D721Med (cell line): ENCODE data around the gene RCCD1.

ENCODE experiments used
- DNase-seq: peaks from one replicate; pipeline ENCODE4 v3.0.0; 2011; ENCODE audit warnings: low spot score; ENCODE audit not compliant: insufficient read length
- FAIRE-seq: peaks from 2 replicates; lab custom pipeline; 2011; peaks lifted over from hg19 to GRCh38; lab: Jason Lieb, UNC
- TF ChIP-seq, protein P1 (sequence below): IDR thresholded peaks from 2 replicates; pipeline ENCODE4 v1.5.1; 2012; ENCODE audit warnings: mild to moderate bottlenecking, control low read depth; ENCODE audit not compliant: insufficient read depth; ENCODE audit errors: missing control alignments

The RCCD1 gene

DNA sequence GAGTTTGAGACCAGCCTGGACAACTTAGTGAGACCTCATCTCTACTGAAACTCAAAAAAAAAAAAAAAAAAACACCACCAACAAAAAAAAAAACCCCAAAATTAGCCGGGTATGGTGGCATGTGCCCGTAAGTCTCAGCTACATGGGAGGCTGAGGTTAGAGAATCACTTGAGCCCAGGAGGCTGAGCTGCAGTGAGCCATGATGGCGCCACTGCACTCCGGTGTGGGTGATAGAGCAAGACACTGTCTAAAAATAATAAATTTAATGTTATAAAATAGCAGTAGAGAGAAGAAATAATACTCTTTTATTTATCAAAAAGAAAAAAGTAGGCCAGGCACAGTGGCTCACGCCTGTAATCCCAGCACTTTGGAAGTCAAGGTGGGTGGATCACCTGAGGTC lies 17.4 kb downstream of the RCCD1 start:
- DNase-seq (no peak), FAIRE-seq (no peak)
- TF ChIP-seq, protein P1, sequence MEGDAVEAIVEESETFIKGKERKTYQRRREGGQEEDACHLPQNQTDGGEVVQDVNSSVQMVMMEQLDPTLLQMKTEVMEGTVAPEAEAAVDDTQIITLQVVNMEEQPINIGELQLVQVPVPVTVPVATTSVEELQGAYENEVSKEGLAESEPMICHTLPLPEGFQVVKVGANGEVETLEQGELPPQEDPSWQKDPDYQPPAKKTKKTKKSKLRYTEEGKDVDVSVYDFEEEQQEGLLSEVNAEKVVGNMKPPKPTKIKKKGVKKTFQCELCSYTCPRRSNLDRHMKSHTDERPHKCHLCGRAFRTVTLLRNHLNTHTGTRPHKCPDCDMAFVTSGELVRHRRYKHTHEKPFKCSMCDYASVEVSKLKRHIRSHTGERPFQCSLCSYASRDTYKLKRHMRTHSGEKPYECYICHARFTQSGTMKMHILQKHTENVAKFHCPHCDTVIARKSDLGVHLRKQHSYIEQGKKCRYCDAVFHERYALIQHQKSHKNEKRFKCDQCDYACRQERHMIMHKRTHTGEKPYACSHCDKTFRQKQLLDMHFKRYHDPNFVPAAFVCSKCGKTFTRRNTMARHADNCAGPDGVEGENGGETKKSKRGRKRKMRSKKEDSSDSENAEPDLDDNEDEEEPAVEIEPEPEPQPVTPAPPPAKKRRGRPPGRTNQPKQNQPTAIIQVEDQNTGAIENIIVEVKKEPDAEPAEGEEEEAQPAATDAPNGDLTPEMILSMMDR = no peak

DNA sequence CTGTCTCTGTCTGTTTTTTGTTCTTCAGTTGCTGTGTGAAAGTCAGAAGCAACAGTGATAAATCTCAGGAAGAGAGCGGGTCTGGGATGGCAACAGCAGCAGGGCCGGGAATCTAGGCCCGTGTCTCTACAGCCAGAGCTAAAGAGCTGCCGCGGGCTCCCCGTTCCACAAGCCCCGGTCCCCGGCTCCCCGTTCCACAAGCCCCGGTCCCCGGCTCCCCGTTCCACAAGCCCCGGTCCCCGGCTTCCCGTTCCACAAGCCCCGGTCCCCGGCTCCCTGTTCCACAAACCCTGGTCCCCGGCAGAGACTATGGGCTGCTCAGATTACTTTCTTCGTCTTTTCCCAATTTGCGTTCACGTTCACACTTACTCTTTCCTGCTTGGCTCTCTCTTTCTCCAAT lies 19.5 kb downstream of the RCCD1 start:
- TF ChIP-seq, protein P1 = no peak
- FAIRE-seq (no peak), DNase-seq (no peak)

DNA sequence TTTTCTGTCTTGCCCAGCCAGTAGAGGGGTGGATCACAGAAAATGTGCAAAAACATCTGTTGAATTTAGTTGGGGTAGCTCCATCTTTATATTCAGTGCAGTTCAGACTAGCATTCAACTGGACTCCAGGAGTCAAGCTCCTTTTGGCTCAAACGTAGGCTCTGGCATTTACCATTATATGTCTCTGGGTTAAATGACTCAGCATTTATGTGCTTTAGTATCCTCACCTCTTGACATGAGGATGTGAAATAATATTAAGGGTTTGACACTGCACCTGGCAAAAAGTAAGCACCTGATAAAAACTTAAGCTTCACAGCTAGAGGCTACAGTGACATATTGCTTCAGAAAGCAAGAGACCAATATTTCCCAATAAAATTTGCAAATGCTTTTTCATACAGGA lies 24.9 kb downstream of the RCCD1 start:
- TF ChIP-seq, protein P1 = no peak
- FAIRE-seq (no peak), DNase-seq (no peak)

DNA sequence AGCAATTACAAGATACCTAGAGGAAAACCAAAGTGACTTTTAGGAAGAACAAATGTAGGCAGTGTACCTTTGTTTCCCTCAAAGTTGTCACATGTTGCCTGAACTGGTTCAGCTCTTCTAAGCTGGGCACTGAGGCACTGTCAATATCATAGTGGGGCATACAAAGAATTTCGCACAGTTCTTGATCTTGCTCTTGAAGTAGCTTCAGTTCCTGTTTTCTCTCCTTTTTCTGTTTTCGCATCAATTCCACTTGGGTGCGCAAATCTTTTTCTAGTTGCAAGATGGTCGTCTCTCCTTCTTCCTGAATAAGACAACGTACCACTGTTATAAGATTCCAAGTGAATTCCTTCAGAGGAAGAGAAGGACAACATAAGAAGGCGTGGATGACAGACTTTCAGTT lies 27.0 kb downstream of the RCCD1 start:
- DNase-seq (no peak), FAIRE-seq (no peak)
- TF ChIP-seq, protein P1 = no peak

DNA sequence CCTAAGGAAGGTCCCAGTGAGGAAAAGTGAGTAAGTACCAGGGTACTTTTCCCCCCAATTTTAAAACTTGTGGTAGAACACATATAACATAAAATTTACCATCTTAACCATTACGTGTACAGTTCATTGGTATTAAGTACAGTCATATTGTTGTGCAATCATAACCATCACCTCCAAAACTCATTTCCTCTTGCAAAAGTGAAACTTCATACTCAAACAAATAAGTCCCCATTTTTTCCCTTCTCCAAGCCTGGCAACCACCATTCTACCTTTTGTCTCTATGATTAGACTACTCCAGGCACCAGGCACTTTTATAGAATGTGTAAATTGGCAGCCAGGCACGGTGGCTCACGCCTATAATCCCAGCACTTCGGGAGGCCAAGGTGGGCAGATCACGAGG lies 27.5 kb downstream of the RCCD1 start:
- TF ChIP-seq, protein P1 = no peak
- FAIRE-seq (no peak), DNase-seq (no peak)

DNA sequence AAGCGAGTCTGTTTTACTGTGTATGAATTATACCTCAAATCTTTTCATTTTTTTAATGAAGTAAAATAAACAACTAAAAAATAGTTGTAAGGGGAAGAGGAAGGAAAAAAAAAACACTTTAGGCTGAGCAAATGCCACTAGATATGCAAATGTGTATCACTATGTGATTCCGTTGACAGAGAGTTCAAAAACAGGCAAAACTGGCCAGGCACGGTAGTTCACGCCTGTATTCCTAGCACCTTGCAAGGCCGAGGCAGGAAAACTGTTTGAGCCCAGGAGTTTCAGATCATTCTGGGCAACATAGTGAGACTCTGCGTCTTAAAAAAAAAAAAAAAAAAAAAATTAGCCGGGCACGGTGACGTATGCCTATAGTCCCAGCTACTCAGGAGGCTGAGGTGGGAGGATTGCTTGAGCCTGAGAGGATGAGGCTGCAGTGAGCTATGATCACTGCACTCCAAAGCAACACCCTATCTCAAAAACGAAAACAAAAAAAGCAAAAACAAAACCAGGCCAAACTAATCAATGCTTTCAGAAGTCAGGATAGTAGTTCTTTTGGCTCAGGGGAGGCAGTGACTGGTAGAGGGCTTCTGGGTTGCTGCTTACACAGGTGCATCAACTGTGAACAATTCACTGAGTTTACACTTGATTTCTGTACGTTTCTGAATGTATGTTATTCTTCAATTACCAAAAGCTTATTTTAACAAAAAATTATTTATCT lies 32.3 kb downstream of the RCCD1 start:
- TF ChIP-seq, protein P1 = no peak
- no peak for FAIRE-seq
- no peak for DNase-seq

DNA sequence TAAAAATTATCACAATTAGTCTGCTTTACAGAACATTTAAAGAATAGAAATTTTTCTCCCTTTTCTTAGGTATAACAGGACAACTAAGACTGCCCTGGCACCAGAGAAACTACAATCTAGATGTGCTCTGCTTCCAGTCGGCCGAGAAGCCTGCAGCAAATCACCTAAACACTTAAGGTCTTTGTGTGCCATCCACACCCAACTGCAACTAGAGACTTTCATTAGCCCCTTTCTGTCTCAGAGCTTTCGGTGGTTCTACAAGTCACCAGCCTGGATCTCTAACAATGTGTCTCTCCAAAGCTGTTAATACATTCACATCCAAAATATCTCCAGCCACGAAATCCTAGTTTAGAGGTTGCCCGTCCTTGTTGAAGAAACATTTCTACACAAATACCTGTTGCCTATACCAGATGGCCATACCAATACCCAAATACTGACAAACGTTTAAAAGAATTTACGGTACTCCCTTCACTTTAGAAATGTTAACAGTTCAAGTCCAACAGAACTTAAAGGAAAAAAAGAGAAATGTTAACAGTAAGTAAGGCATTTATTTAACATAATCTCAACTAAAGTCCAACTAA lies 33.0 kb downstream of the RCCD1 start:
- DNase-seq (no peak), FAIRE-seq (no peak)
- TF ChIP-seq, protein P1 = no peak
